GM12891 (cell line): ENCODE measurements around the gene USP1.

Experiments used
- DNase-seq: peaks from one replicate; pipeline ENCODE4 v3.0.0; 2011; ENCODE audit warnings: low spot score; ENCODE audit not compliant: insufficient read length
- FAIRE-seq: peaks from 2 replicates; lab custom pipeline; 2011; peaks lifted over from hg19 to GRCh38; lab: Jason Lieb, UNC
- PAX5 ChIP-seq: IDR thresholded peaks from 2 replicates; pipeline ENCODE4 v1.6.1; 2011; ENCODE audit warnings: low read length, moderate library complexity, mild to moderate bottlenecking; ENCODE audit not compliant: insufficient read depth, severe bottlenecking
- POLR2A ChIP-seq: IDR thresholded peaks from 2 replicates; pipeline ENCODE4 v1.6.1; 2011; ENCODE audit warnings: low read depth, low read length, control low read depth
- POLR2AphosphoS5 ChIP-seq: IDR thresholded peaks from 2 replicates; pipeline ENCODE4 v1.6.1; 2011; ENCODE audit warnings: low read depth, low read length, control low read depth
- POU2F2 ChIP-seq: IDR thresholded peaks from 2 replicates; pipeline ENCODE4 v1.6.1; 2011; ENCODE audit warnings: low read depth, mild to moderate bottlenecking, control low read depth, low read length, moderate library complexity
- SPI1 ChIP-seq: IDR thresholded peaks from 2 replicates; pipeline ENCODE4 v1.6.1; 2011; ENCODE audit warnings: low read depth, low read length, control low read depth
- TAF1 ChIP-seq: IDR thresholded peaks from 2 replicates; pipeline ENCODE4 v1.6.1; 2011; ENCODE audit warnings: low read depth, low read length, control low read depth

USP1 gene

GRCh38 chr1:62481681-62482080, 44.8 kb downstream of the USP1 start:
- DNase-seq, result no peak
- TF ChIP-seq TAF1 (no peak), PAX5 (no peak), POLR2A (no peak), SPI1 (no peak), POU2F2 (no peak), POLR2AphosphoS5 (no peak)
- no peak for FAIRE-seq

- FAIRE-seq (peak; percentile 20), DNase-seq (no peak)
- TF ChIP-seq SPI1, result peak; percentile 13; the same call in 1 of the 2 replicates
- TF ChIP-seq TAF1, result no peak
These were observed 48.1 kb downstream of the USP1 start for GRCh38 chr1:62484824-62485468.

- no peak for TF ChIP-seq POLR2A
- TF ChIP-seq TAF1, result no peak
- TF ChIP-seq PAX5, result no peak
- TF ChIP-seq POU2F2, result no peak
- TF ChIP-seq POLR2AphosphoS5, result no peak
- TF ChIP-seq SPI1, result no peak
- DNase-seq (no peak), FAIRE-seq (no peak)
These were observed 51.1 kb downstream of the USP1 start for GRCh38 chr1:62487956-62488355.

GRCh38 chr1:62492521-62492920, 55.7 kb downstream of the USP1 start:
- TF ChIP-seq POLR2AphosphoS5 (no peak), SPI1 (no peak), PAX5 (no peak), TAF1 (no peak)
- DNase-seq (no peak), FAIRE-seq (no peak)

GRCh38 chr1:62493656-62494055, 56.8 kb downstream of the USP1 start:
- DNase-seq (no peak), FAIRE-seq (no peak)
- TF ChIP-seq POU2F2, result no peak
- no peak for TF ChIP-seq TAF1
- TF ChIP-seq POLR2AphosphoS5, result no peak
- no peak for TF ChIP-seq POLR2A
- no peak for TF ChIP-seq SPI1
- TF ChIP-seq PAX5, result no peak

GRCh38 chr1:62494137-62494536, 57.3 kb downstream of the USP1 start:
- no peak for TF ChIP-seq POLR2A
- TF ChIP-seq SPI1, result no peak
- no peak for DNase-seq
- peak; percentile 58 for FAIRE-seq

GRCh38 chr1:62500210-62500609, 63.4 kb downstream of the USP1 start:
- TF ChIP-seq POLR2AphosphoS5, result no peak
- no peak for TF ChIP-seq TAF1
- TF ChIP-seq PAX5, result no peak
- TF ChIP-seq POU2F2, result no peak
- TF ChIP-seq SPI1, result no peak
- no peak for TF ChIP-seq POLR2A
- FAIRE-seq (no peak), DNase-seq (no peak)
